GM10266 (cell line): ENCODE results near the gene WFIKKN1.
A peak's percentile ranks its signal among the peaks of the same experiment; 100 is the strongest.

Experiments used
- DNase-seq: peaks from one replicate; pipeline ENCODE4 v3.0.0; 2012; ENCODE audit errors: extremely low spot score
- TF ChIP-seq, protein P1 (sequence below): IDR thresholded peaks from 2 replicates; pipeline ENCODE4 v1.5.1; 2012; ENCODE audit warnings: mild to moderate bottlenecking, low read depth; ENCODE audit not compliant: control insufficient read depth, insufficient read depth; ENCODE audit errors: missing control alignments

Gene WFIKKN1

DNA sequence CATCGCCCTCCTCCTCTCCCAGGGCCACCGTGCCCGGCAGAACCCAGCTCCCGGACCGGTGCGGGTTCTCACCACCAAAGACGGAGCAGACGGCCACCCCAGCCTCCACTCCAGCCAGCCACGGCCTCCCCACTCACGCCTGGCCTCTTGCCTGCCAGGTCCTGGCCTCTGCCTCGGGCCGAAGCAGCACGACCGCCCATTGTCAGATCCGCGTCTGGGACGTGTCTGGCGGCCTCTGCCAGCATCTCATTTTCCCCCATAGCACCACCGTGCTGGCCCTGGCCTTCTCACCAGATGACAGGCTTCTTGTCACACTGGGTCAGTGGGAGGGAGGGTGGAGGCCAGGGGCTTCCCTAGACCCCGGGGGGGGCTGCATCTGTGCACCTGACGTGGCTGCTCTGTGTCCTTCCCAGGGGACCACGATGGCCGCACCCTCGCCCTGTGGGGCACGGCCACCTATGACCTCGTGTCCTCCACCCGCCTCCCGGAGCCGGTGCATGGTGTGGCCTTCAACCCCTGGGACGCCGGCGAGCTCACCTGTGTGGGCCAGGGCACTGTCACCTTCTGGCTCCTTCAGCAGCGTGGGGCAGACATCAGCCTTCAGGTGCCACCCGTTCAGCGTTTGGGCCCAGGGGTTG lies 30.5 kb downstream of the WFIKKN1 start:
- no peak for DNase-seq
- TF ChIP-seq, protein P1, sequence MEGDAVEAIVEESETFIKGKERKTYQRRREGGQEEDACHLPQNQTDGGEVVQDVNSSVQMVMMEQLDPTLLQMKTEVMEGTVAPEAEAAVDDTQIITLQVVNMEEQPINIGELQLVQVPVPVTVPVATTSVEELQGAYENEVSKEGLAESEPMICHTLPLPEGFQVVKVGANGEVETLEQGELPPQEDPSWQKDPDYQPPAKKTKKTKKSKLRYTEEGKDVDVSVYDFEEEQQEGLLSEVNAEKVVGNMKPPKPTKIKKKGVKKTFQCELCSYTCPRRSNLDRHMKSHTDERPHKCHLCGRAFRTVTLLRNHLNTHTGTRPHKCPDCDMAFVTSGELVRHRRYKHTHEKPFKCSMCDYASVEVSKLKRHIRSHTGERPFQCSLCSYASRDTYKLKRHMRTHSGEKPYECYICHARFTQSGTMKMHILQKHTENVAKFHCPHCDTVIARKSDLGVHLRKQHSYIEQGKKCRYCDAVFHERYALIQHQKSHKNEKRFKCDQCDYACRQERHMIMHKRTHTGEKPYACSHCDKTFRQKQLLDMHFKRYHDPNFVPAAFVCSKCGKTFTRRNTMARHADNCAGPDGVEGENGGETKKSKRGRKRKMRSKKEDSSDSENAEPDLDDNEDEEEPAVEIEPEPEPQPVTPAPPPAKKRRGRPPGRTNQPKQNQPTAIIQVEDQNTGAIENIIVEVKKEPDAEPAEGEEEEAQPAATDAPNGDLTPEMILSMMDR = no peak

DNA sequence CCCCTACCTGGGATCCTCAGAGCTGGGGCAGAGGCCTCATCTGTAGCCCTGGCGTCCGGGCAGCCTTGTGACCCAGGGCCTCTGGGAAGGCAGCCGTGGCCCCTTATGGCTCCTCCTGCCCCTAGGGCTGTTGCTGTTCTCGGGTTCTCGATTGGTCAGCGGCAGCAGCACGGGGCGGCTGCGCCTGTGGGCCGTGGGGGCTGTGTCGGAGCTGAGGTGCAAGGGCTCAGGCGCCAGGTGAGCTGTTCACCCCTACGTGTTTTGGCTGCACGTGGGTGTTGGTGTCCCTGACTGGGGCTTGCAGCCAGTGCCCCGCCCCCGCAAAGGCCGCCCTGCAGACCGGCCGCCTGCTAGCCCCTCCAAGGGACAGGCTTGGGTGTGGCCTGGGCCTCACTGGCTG lies 31.3 kb downstream of the WFIKKN1 start:
- TF ChIP-seq, protein P1 = no peak
- no peak for DNase-seq

DNA sequence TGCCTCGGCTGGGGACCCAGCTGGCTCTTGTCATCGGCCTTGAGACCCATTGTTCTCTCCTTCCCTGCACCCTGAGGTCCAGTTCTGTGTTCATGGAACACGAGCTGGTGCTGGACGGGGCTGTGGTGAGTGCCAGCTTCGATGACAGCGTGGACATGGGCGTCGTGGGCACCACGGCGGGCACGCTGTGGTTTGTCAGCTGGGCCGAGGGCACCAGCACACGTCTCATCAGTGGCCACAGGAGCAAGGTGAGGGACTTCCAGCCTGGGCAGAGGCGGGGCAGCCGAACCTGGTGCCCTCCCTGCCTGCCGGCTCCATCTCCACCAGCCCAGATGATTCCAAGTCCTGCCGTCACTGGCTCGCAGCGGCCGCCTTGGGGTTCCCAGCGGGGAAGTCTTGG lies 31.8 kb downstream of the WFIKKN1 start:
- DNase-seq = no peak
- TF ChIP-seq, protein P1 = no peak

DNA sequence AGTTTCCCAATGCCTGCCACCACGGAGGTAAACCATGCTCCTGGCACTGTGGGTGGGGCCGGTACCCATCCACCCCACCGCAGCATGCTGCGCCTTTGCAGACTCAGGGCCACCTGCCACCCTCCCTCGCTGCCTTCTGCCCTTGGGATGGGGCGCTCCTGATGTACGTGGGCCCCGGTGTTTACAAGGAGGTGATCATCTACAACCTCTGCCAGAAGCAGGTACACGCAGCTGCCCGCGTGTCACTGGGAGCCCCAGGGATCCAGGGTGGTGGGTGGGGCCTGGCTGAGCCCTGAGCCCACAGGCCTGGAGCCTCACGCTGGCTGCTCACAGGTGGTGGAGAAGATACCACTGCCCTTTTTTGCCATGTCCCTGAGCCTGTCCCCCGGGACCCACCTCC lies 35.8 kb downstream of the WFIKKN1 start:
- no peak for DNase-seq
- TF ChIP-seq, protein P1 = no peak

DNA sequence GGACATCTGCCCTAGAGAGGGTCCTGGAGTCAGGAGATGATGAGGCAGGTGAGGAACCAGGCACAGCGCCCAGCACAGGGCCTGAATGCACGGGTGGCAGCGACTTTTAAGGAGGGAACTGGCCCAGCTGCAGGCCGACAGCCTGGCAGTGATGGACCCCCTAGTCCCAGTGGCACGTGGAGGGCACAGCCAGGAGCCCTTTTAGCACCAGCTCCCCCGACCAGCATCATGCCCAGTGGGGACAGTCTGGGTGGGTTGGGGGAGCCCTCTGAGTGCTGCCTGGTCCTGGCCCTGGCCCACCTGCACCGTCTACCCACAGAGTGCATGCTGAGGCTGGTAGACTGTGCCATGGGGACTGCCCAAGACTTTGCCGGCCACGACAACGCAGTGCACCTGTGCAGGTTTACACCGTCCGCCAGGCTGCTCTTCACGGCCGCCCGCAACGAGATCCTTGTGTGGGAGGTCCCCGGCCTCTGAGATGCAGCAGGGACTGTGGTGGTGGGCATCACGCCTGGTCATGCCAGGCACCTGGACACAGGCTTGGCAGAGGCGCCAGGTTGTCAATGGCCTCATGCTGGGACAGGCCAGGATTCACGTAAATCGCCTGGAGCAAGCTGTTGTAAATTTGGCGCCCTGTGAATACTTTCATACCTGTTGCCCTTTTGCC lies 36.5 kb downstream of the WFIKKN1 start:
- no peak for DNase-seq
- TF ChIP-seq, protein P1 = no peak

DNA sequence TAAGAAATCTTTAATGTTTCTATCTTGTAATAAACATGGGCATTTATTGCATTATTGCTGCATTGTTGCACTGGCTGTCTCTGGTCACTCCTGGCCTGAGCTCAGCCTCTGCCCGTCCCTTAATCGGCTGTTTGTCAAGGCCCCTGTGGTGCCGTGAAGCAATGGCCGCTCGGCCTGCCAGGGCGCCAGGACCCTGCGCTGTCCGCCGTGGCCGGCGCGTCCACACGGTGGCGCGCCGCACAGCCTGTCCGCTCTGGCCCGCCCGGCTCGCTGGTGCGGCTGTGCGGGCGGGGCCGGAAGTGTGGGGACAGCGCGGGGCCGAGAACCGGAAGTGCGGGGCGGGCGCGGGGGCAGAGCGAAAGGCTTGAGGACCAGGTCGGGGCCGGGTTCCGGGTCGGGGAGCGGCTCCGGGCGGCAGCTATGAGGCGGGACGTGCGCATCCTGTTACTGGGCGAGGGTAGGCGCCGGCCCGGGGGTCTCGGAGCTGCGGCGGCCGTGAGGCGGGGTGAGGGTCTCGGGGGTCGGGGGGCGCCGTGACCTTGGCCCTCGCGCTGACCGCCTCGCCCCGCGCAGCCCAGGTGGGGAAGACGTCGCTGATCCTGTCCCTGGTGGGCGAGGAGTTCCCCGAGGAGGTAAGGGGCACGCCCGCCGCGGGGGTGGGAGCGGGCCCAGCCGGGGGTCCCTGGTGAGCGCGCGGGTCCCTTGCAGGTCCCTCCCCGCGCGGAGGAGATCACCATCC lies 37.2 kb downstream of the WFIKKN1 start, which contains the start of gene RHOT2:
Gene RHOT2 (plus strand): TSS at position 353 of the 739 bp plus-strand sequence. CDS start 68 bp downstream, at position 421.
- peak; percentile 96 for DNase-seq
- TF ChIP-seq, protein P1 = peak; percentile 100

DNA sequence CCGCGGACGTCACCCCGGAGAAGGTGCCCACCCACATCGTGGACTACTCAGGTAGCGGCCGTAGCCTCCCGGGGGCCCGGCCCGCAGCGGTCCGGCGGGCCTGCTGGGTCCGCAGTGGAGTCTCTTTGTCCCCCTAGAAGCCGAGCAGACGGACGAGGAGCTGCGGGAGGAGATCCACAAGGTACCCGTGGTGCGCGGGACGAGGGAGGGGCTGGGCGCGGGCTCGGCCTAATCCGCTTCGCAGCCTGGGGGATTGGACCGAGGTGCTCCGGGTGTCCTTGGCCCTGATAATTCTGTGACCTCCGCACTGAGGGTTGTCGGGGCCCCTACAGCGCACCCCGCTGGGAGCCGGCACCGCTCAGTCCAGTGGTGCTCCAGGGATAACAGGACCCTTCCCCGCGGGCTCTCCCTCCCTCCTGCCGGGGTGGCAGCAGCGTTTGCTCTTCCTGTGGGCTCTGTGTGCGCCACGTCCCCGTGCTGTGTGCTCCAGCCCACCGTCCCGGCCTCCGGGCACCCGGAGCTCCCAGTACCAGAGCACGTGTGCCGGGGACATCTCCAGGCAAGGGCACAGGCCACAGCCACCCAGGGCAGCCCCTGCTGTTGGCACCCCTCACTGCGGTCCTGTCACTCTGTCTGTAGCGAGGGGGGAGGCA lies 37.9 kb downstream of the WFIKKN1 start:
- no peak for DNase-seq

More for the DNA sequence above, 37.9 kb downstream of the WFIKKN1 start:
- TF ChIP-seq, protein P1 = no peak
